A549 (cell line): ENCODE data around the gene NALCN.

ENCODE experiments used
- CBX2 ChIP-seq: fragments of 200-600 bp; sonication (generic); IDR thresholded peaks from 2 replicates; pipeline ENCODE4 v1.6.1; 2016; ENCODE audit warnings: low read depth, mild to moderate bottlenecking, borderline replicate concordance
- E2F6 ChIP-seq: IDR thresholded peaks from 2 replicates; pipeline ENCODE4 v1.6.1; 2012; ENCODE audit warnings: low read depth, borderline replicate concordance
- EP300 ChIP-seq, 2 experiments: fragments of >200 bp; sonication (Bioruptor Twin); formaldehyde crosslinking; IDR thresholded peaks; 2 replicates in 1 of 2; 3 replicates in 1 of 2; pipeline ENCODE4 v1.6.1; 2016 to 2017
- JUNB ChIP-seq: fragments of >200 bp; sonication (Bioruptor Twin); formaldehyde crosslinking; IDR thresholded peaks from 2 replicates; pipeline ENCODE4 v1.6.1; 2016
- RAD21 ChIP-seq, 2 experiments: fragments of >200 bp in 1 of 2; sonication (Bioruptor Twin) in 1 of 2; formaldehyde crosslinking in 1 of 2; IDR thresholded peaks in 1 of 2; conservative IDR thresholded peaks in 1 of 2; 2 replicates in 1 of 2; 3 replicates in 1 of 2; pipeline ENCODE4 v1.6.1; 2012 to 2018; ENCODE audit warnings: inconsistent platforms in 1 of 2
- SMC3 ChIP-seq: fragments of >200 bp; sonication (Bioruptor Twin); formaldehyde crosslinking; IDR thresholded peaks from 3 replicates; pipeline ENCODE4 v1.6.1; 2018; ENCODE audit warnings: inconsistent platforms
- ZFP36 ChIP-seq: fragments of 450-650 bp; IDR thresholded peaks from 2 replicates; pipeline ENCODE4 v1.6.1; 2014; ENCODE audit warnings: borderline replicate concordance; ENCODE audit not compliant: partially characterized antibody
- TF ChIP-seq, protein P1 (sequence below): fragments of >200 bp; sonication (Bioruptor Twin); formaldehyde crosslinking; IDR thresholded peaks from 3 replicates; pipeline ENCODE4 v1.5.1; 2016
- TF ChIP-seq, protein P2 (sequence below): fragments of 200-600 bp; sonication (generic); IDR thresholded peaks from 2 replicates; pipeline ENCODE4 v1.6.1; 2016; ENCODE audit warnings: antibody characterized with exemption, mild to moderate bottlenecking, moderate library complexity
- TF ChIP-seq, protein P3 (sequence below): fragments of >200 bp; sonication (Bioruptor Twin); formaldehyde crosslinking; IDR thresholded peaks from 3 replicates; pipeline ENCODE4 v1.6.1; 2016

DNA sequence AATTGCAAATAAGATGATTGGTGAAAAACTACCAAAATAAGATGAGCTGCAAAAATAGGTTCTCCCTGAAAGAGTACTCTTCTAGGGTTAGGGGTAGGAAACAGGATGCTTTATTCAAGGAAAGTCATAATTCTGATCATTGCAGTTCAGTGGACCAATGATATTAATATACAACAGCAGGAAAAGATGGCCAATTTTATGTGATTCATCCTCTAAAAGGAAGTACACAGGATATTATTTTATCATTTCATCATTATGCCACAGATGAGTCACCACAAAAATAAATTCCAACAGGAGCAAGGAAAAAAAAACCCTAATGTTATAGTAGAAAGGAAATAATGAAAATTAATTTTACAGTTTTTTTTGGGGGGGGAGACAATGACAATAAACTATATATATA lies 205.0 kb downstream of the NALCN start:
- TF ChIP-seq, protein P1, sequence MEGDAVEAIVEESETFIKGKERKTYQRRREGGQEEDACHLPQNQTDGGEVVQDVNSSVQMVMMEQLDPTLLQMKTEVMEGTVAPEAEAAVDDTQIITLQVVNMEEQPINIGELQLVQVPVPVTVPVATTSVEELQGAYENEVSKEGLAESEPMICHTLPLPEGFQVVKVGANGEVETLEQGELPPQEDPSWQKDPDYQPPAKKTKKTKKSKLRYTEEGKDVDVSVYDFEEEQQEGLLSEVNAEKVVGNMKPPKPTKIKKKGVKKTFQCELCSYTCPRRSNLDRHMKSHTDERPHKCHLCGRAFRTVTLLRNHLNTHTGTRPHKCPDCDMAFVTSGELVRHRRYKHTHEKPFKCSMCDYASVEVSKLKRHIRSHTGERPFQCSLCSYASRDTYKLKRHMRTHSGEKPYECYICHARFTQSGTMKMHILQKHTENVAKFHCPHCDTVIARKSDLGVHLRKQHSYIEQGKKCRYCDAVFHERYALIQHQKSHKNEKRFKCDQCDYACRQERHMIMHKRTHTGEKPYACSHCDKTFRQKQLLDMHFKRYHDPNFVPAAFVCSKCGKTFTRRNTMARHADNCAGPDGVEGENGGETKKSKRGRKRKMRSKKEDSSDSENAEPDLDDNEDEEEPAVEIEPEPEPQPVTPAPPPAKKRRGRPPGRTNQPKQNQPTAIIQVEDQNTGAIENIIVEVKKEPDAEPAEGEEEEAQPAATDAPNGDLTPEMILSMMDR: no peak
- TF ChIP-seq E2F6 (no peak), RAD21 (conservative IDR thresholded peaks at IDR 0.05 in 1 of 2, IDR thresholded peaks at IDR 0.05 in 1 of 2) (no peak), JUNB (peak; percentile 42; the same call in 1 of the 2 replicates), SMC3 (no peak), EP300 (IDR thresholded peaks at IDR 0.05) (no peak), CBX2 (no peak), ZFP36 (no peak)
- TF ChIP-seq, protein P2, sequence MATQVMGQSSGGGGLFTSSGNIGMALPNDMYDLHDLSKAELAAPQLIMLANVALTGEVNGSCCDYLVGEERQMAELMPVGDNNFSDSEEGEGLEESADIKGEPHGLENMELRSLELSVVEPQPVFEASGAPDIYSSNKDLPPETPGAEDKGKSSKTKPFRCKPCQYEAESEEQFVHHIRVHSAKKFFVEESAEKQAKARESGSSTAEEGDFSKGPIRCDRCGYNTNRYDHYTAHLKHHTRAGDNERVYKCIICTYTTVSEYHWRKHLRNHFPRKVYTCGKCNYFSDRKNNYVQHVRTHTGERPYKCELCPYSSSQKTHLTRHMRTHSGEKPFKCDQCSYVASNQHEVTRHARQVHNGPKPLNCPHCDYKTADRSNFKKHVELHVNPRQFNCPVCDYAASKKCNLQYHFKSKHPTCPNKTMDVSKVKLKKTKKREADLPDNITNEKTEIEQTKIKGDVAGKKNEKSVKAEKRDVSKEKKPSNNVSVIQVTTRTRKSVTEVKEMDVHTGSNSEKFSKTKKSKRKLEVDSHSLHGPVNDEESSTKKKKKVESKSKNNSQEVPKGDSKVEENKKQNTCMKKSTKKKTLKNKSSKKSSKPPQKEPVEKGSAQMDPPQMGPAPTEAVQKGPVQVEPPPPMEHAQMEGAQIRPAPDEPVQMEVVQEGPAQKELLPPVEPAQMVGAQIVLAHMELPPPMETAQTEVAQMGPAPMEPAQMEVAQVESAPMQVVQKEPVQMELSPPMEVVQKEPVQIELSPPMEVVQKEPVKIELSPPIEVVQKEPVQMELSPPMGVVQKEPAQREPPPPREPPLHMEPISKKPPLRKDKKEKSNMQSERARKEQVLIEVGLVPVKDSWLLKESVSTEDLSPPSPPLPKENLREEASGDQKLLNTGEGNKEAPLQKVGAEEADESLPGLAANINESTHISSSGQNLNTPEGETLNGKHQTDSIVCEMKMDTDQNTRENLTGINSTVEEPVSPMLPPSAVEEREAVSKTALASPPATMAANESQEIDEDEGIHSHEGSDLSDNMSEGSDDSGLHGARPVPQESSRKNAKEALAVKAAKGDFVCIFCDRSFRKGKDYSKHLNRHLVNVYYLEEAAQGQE: no peak
- TF ChIP-seq, protein P3, sequence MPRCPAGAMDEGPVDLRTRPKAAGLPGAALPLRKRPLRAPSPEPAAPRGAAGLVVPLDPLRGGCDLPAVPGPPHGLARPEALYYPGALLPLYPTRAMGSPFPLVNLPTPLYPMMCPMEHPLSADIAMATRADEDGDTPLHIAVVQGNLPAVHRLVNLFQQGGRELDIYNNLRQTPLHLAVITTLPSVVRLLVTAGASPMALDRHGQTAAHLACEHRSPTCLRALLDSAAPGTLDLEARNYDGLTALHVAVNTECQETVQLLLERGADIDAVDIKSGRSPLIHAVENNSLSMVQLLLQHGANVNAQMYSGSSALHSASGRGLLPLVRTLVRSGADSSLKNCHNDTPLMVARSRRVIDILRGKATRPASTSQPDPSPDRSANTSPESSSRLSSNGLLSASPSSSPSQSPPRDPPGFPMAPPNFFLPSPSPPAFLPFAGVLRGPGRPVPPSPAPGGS: no peak
